ACC112 (cell line): ENCODE results near the gene CFAP43.

Experiments used
- H2AFZ ChIP-seq: fragments of 200-600 bp; sonication (generic); one replicate; pipeline ENCODE4 v1.6.0; 2017; ENCODE audit warnings: antibody characterized with exemption, low read length; ENCODE audit not compliant: unreplicated experiment
- H3K27ac ChIP-seq: fragments of 200-600 bp; sonication (generic); 2 replicates; pipeline ENCODE4 v1.5.1; 2014; ENCODE audit warnings: low read depth, mild to moderate bottlenecking, antibody characterized with exemption, low read length, moderate library complexity
- H3K27me3 ChIP-seq: fragments of 200-600 bp; sonication (generic); 2 replicates; pipeline ENCODE4 v1.6.1; 2014; ENCODE audit warnings: mild to moderate bottlenecking, antibody characterized with exemption, low read length, moderate library complexity, mixed read lengths; ENCODE audit not compliant: insufficient read depth
- H3K36me3 ChIP-seq: fragments of 200-600 bp; sonication (generic); 2 replicates; pipeline ENCODE4 v1.6.1; 2016; ENCODE audit warnings: mild to moderate bottlenecking, antibody characterized with exemption, low read length, moderate library complexity, mixed read lengths; ENCODE audit not compliant: insufficient read depth
- H3K4me1 ChIP-seq: fragments of 200-600 bp; sonication (generic); one replicate; pipeline ENCODE4 v1.6.1; 2016; ENCODE audit warnings: low read length, mixed read lengths; ENCODE audit not compliant: insufficient read depth, unreplicated experiment, control insufficient read depth
- H3K4me3 ChIP-seq: fragments of 200-600 bp; sonication (generic); 2 replicates; pipeline ENCODE4 v1.5.1; 2014; ENCODE audit warnings: mild to moderate bottlenecking, low read depth, low read length
- H3K79me2 ChIP-seq: fragments of 200-600 bp; sonication (generic); one replicate; pipeline ENCODE4 v1.6.0; 2016; ENCODE audit warnings: low read length; ENCODE audit not compliant: control insufficient read depth, unreplicated experiment, insufficient read depth

CFAP43 gene

DNA sequence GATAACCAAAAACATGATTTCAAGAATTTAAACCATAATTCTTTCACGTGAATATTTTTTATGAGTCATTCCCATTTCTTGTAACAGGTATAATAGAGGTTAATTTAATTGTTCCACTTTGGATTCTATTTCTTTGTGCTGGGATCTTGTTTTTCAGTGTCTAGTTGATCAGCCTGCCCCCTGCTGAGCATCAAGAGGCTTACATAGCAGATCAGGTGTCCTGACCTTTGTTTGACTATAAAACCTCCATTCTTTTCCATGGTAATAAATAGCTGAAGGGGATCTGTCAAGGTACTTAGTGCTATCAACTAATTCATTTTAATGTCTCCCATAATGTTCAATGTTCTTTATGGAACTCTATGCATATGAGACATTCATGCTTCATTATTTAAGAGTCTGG lies 151.4 kb downstream of the CFAP43 start:
- no peak overlapping the region for H3K4me3 ChIP-seq
- no peak overlapping the region for H3K27ac ChIP-seq
- H3K27me3 ChIP-seq = no peaks in the 10 kb centered on the region
- H3K4me1 ChIP-seq = peaks cover 9% of the 10 kb centered on the region
- no peaks in the 10 kb centered on the region for H3K36me3 ChIP-seq
- H3K79me2 ChIP-seq = no peaks in the 10 kb centered on the region
- H2AFZ ChIP-seq = no peak overlapping the region
